Measurements from ENCODE around the gene IGLON5.
A peak's percentile ranks its signal among the peaks of the same experiment; 100 is the strongest.

The IGLON5 gene

GRCh38 chr19:51364200-51365106 is 53.0 kb downstream of the IGLON5 start:
- no peak for DNase-seq (ENCODE audit: low read depth in 2 of 2)

- no peak for DNase-seq (ENCODE audit: low read depth in 2 of 2)
Observed at GRCh38 chr19:51365211-51365964, 53.9 kb downstream of the IGLON5 start.

GRCh38 chr19:51365965-51366388 is 54.5 kb downstream of the IGLON5 start, which contains the start of gene ETFB:
TSS of gene ETFB (minus strand) at chr19:51366388. CDS start at chr19:51366326, 62 bp downstream.
- no peak for DNase-seq (ENCODE audit: low read depth in 2 of 2)

- peak; percentile 91 to 92 for DNase-seq (ENCODE audit: low read depth in 2 of 2)
Observed at GRCh38 chr19:51366389-51367254, 55.2 kb downstream of the IGLON5 start.

- DNase-seq (ENCODE audit: low read depth in 2 of 2), result no peak
Observed at GRCh38 chr19:51367255-51367564, 55.8 kb downstream of the IGLON5 start.

GRCh38 chr19:51367565-51368365 is 56.3 kb downstream of the IGLON5 start:
- peak; percentile 98 to 99 for DNase-seq (ENCODE audit: low read depth in 2 of 2)

GRCh38 chr19:51368366-51369282 is 57.2 kb downstream of the IGLON5 start, which contains the start of gene CLDND2:
TSS of gene CLDND2 (minus strand) at chr19:51369003. CDS start at chr19:51368577, 426 bp downstream.
- no peak for DNase-seq (ENCODE audit: low read depth in 2 of 2)

- no peak for DNase-seq (ENCODE audit: low read depth in 2 of 2)
Observed at GRCh38 chr19:51370230-51370629, 58.8 kb downstream of the IGLON5 start.

- DNase-seq (ENCODE audit: low read depth in 2 of 2), result no peak
Observed at GRCh38 chr19:51371186-51371690, 59.8 kb downstream of the IGLON5 start.

- DNase-seq (ENCODE audit: low read depth in 2 of 2), result no peak
Observed at GRCh38 chr19:51372021-51372648, 60.7 kb downstream of the IGLON5 start.

GRCh38 chr19:51372649-51373504 is 61.4 kb downstream of the IGLON5 start, which contains the start of gene NKG7:
TSS of gene NKG7 (minus strand) at chr19:51372654. CDS start at chr19:51372535, 119 bp downstream.
- peak in 1 of 2 donors; percentile 82 for DNase-seq (ENCODE audit: low read depth in 2 of 2)

- DNase-seq (ENCODE audit: low read depth in 2 of 2), result no peak
Observed at GRCh38 chr19:51375504-51376221, 64.2 kb downstream of the IGLON5 start.

- no peak for DNase-seq (ENCODE audit: low read depth in 2 of 2)
Observed at GRCh38 chr19:51377422-51377821, 66.0 kb downstream of the IGLON5 start.

GRCh38 chr19:51380379-51380778 is 68.9 kb downstream of the IGLON5 start:
- no peak for DNase-seq (ENCODE audit: low read depth in 2 of 2)
